Left hindlimb (tissue), 1 donor: ENCODE data around the gene PTPN23.
"Not testable (repeated sequence)": the region's sequence is repeated elsewhere in the genome, so short reads cannot be mapped to it uniquely, and the experiment has no call there.

Experiments used
- DNase-seq: peaks from one replicate; pipeline ENCODE4 v3.0.0-alpha.2; 2018

The PTPN23 gene

GRCh38 chr3:47380601-47381316 is at the start of gene PTPN23:
PTPN23 (plus strand) TSS chr3:47381021; CDS start chr3:47381097, 76 bp downstream.
- DNase-seq: peak; percentile 99

- no peak for DNase-seq
Observed at GRCh38 chr3:47333907-47334306, 46.9 kb upstream of the PTPN23 start.

GRCh38 chr3:47337656-47338055 is 43.2 kb upstream of the PTPN23 start:
- no peak for DNase-seq

GRCh38 chr3:47339951-47340350 is 40.9 kb upstream of the PTPN23 start:
- DNase-seq: no peak

GRCh38 chr3:47340866-47341265 is 40.0 kb upstream of the PTPN23 start:
- DNase-seq: no peak

GRCh38 chr3:47342151-47342550 is 38.7 kb upstream of the PTPN23 start:
- DNase-seq: peak; percentile 66

- no peak for DNase-seq
Observed at GRCh38 chr3:47342812-47343211, 38.0 kb upstream of the PTPN23 start.

- no peak for DNase-seq
Observed at GRCh38 chr3:47343471-47343971, 37.3 kb upstream of the PTPN23 start.

GRCh38 chr3:47344971-47345370 is 35.9 kb upstream of the PTPN23 start:
- no peak for DNase-seq

GRCh38 chr3:47347217-47347801 is 33.5 kb upstream of the PTPN23 start:
- DNase-seq: no peak

- no peak for DNase-seq
Observed at GRCh38 chr3:47348411-47349154, 32.2 kb upstream of the PTPN23 start.

- no peak for DNase-seq
Observed at GRCh38 chr3:47355010-47355409, 25.8 kb upstream of the PTPN23 start.

- DNase-seq: no peak
Observed at GRCh38 chr3:47356201-47356600, 24.6 kb upstream of the PTPN23 start.

GRCh38 chr3:47359323-47359722 is 21.5 kb upstream of the PTPN23 start:
- no peak for DNase-seq

- not testable (repeated sequence) for DNase-seq
Observed at GRCh38 chr3:47360110-47360517, 20.7 kb upstream of the PTPN23 start.

GRCh38 chr3:47362701-47363100 is 18.1 kb upstream of the PTPN23 start:
- no peak for DNase-seq

- peak; percentile 64 for DNase-seq
Observed at GRCh38 chr3:47365213-47366153, 15.3 kb upstream of the PTPN23 start.

GRCh38 chr3:47366833-47367232 is 14.0 kb upstream of the PTPN23 start:
- DNase-seq: no peak

- DNase-seq: no peak
Observed at GRCh38 chr3:47367631-47368030, 13.2 kb upstream of the PTPN23 start.

GRCh38 chr3:47370020-47370419 is 10.8 kb upstream of the PTPN23 start:
- not testable (repeated sequence) for DNase-seq

- DNase-seq: peak; percentile 43
Observed at GRCh38 chr3:47370887-47371697, 9.7 kb upstream of the PTPN23 start.

GRCh38 chr3:47374587-47374986 is 6.2 kb upstream of the PTPN23 start:
- DNase-seq: no peak
